GM21367 (cell line): Measurements from ENCODE around the gene PLD1.
"Not testable (repeated sequence)": the region's sequence is repeated elsewhere in the genome, so short reads cannot be mapped to it uniquely, and the experiment has no call there.

Source experiments
- ATAC-seq: cut with Tn5 transposase; IDR thresholded peaks from one replicate; pipeline ENCODE4 v1.9.1; 2021; ENCODE audit not compliant: unreplicated experiment

The PLD1 gene

DNA sequence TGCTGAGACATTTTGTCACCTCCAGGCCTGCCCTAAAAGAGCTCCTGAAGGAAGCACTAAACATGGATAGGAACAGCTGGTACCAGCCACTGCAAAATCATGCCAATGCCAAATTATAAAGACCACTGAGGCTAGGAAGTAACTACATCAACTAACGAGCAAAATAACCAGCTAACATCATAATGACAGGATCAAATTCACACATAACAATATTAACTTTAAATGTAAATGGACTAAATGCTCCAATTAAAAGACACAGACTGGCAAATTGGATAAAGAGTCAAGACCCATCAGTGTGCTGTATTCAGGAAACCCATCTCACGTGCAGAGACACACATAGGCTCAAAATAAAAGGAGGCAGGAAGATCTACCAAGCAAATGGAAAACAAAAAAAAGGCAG is 183.5 kb downstream of the PLD1 start:
- not testable (repeated sequence) for ATAC-seq

DNA sequence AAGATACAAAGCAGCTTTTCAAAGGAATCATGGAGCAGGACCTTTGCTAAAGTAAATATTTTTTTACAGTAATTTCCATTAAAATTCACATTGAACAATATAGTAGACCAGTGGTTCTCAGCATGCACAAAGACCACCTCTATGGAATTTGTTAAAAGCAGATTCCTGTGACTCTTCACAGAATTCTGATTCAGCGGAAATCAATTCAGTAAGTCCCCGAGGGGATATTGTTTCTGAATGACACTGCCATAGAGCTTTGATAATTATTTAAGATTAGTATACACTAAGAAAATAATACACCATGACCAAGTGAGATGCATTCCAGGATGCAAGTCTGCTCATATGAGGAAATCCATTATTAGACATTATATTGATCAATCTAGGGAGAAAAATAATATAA is 188.2 kb downstream of the PLD1 start:
- no peak for ATAC-seq

DNA sequence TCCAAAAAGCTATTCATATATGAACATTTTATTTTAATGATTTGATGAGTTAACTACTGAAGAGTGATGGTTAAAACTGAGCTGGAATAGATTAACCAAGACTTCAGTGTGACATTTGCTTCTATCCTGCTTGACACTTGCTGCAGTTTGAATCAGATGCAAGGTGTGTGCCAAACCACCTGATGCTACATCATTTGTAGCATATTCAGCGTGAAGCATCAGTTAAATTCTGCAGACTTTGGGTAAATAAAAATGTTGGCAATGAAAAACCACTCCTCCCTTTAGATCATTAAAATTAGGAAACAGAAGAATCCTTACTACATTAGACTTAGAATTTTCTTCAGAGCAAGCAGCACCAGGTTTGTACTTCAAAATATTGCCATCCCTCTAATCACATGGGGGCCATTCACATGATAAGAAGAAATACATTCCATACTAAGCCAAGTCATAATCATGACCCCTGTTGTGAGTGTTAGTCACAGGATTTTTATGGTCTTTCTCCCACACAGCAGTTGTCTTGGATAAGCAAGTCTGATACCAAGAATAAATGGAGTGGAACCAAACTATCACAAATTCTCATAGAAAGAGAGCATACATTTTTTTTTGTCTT is 189.4 kb downstream of the PLD1 start:
- no peak for ATAC-seq

DNA sequence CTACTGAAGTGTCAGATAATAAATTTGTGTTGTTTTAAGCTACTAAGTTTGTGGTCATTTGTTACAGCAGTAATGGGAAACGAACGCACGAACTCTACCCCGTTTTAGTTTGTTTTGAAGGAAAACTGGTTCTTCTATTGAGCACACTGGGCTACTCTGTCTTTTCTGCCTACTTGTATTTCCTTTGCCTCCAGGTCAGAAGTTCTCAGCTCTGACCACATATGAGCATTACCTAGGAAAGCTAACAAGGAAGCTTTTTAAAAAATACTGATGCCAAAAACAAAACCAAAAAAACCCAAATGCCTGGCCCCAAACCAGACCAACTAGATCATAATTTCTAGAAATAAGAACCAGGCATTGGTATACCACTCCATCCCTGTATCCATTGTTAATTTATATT is 193.5 kb downstream of the PLD1 start:
- no peak for ATAC-seq

DNA sequence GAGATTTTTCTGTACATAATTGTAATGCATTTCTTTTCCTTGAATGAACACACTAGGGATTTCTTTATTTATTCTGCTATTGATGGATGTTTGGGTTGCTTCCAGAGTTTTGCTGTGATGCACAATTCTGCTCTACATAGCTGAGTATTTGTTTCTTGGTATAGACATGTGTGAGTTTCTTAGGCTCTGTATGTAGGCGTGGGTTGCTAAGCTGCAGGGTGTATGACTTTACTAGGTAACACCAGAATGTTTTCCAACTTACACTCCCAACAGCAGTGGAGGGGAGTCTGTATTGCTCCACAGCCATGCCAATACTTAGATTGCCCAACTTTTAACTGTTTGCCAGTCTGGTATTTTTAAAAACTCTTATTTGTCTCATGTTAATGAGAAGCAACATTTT is 194.6 kb downstream of the PLD1 start:
- ATAC-seq = no peak

DNA sequence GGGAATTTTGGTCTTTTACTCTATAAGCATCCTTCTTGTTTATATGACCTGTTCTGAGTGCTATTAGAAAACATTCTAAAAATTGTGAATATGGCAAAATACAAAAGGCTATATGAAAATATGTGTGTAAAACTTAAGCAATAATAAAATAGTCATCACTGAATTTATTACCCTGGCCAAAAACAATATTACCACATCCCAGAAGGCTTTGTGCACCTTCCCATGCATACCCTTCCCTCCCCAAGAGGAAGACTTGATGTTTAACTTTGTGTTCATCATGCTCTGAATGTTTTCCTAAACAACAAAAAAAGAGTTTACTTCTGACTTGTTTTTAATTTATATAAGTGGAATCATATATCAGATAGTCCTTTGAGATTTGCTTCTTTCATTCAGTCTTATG is 195.0 kb downstream of the PLD1 start:
- ATAC-seq = no peak

DNA sequence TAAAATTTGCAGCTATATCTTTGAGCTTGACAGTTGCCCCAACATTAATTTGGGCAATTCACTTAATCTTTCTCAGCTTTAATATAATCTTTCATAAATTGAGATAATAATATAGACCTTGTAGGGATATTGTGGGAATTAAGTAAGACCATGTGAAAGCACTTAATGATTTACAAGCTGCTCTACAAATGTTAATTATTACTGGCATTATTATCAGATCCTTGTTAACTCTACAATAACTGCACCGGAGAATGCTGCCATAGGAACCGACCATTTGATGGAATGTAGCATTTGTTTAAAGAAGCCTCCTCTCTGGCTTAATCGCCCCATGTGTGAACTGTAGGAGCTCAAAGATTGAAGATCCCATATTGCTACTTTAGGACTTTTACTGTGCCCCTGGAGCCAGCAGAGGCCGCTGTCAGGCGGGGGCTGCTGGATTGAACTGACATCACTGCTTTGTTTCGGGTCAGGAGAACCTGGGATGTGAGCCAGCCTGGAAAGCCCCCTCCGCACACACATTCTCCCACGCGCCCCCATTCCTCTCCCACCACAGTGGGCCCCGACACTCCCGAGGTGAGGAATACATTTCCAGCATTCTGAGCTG is 195.9 kb downstream of the PLD1 start:
- no peak for ATAC-seq

DNA sequence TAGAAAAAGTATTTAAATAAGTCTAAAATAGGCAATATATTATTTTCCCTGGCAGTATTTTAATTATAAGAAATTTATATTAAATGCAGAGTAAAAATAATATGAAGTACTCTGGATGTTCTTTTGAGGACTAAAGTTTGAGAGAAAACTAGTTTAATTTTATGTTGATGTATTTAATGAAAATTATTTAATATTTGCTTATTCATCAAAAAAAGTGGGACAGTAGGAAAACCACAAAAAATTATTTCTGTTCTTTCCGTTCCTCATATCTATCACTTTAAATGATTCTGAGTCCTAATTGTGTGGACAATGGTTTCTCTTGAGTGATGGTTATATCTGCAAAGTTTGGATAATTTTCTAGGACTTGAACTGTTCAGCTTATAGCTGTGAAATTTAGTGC is 202.8 kb downstream of the PLD1 start:
- no peak for ATAC-seq

DNA sequence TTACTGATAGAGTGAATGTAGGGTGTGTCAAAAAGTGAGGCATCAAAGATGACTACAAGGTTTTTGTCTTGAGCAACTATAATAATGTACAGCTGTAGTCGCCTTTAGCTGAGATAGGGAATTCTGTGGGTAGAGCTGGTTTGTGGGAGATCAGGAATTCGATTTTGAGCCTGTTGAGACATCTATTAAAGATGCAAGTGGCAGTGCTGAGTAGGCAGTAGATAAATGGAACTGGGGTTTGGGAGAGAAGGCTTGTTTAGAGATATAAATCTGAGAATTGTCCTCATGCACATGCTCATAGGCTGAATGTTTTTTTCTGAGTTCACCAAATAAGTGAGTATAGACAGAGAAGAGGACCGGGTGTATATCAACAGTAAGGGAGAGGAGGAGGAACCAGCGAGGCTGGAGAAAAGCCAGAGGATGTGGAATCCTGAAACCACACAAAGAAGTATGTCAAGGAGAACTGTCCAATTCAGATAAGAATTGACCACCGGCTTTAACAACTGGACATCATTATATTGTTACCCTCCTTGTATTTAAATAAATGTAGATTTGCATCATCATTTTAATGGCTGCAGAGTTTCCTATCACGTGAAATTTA is 204.0 kb downstream of the PLD1 start:
- ATAC-seq = no peak

DNA sequence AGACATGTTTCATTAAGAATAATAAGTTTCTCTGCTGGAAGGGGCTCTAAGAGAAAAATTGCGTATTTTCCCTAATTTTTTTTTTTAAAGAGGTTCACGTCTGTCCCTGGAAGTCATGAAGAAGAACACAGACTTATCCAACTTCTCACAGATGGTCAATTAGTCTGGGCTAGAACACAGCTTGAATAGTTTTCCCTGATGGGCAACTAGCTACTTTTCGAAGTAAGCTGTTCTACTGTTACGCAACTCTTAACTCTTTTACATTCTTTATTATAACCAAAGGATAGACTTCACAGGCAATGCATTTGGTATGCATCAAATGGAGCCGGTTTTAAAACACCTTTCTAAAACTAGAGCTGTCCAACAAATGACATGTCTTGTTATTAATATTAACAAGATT is 205.9 kb downstream of the PLD1 start:
- ATAC-seq = no peak

DNA sequence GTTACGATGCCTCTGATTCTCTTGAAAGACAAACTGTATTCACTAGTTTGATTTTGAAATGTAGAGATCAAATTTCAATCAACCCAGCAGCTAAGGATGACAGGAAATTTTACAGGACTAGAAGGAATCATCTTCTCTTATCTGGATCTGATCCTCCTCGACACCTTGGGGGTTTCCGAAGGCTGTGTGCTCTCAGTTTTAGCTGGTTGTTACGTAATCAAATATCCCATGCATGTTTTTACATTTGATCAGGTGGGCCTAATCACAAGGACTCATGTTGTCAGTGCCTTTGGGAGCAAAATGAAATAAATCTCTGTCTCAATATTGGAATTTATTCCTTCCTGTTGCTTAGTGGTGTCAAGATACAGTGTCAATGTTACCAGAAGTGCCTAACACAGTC is 208.2 kb downstream of the PLD1 start:
- ATAC-seq = no peak

DNA sequence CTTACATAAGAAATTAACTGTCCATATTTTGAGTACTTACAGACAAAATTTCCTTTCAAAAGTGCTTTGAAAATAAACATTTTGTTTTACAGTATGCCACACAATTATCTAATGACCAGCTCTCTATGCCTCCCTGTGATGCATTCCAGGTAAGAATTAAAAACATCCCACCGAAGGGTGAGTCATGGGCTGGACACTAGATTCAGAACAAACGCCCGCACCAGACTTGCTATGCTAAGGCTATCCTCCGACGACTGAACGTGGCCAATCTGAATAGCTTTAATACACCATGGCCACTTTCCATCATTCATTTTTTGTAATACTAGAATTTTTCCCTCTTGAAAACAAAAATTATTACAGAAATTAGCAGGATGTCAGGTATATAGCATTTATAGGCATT is 210.3 kb downstream of the PLD1 start:
- ATAC-seq = no peak

DNA sequence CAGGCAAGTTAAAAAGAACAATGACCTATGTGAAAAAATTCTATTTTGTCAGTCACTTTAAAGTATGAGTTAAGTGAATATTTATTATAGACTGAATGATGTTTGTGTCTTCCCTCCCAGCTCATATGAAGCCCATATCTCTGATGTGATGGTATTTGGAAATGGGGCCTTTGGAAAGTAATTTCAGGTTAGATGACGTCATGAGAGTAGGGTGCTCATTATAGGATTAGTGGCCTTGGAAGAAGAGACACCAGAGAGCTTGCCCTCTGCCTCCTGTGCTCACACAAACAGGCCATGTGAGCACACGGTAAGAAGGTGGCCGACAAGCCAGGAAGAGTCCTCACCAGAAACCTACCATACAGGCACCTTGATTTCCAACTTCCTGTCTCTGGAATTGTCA is 211.3 kb downstream of the PLD1 start:
- no peak for ATAC-seq

DNA sequence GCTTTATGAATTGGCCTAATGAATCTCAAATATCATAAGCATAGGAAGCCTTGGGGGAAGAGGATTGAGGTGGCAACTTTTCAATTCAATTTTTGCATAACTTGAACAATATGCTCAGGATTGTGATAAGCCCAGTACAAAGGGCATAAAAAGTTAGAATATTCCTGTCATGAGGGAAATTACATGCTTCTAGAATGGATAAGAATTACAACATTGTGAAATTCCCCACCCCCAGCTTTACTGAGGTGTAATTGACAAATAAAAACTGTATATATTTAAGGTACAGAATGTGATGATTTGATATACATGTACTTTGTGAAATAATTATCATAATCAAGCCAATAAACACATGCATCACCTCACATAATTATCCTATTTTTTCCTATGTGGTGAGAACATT is 217.5 kb downstream of the PLD1 start:
- ATAC-seq = no peak

DNA sequence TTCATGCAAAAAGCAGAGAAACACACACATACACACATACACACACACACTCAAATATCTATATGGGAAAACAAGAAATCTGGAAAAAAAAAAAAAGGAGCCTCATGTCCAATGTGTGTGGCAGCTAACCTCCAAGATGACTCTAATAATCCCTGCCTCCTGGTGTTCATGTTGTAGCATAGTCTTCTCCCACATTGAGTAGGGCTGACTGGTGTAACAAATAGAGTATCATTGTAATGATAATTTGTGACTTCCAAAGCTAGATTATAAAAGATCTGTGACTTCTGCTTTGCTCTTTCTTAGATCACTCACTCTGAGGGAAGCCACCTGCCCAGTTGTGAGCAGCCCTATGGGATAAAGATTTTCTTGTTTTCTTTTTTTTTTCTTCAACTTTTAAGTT is 219.2 kb downstream of the PLD1 start:
- ATAC-seq = no peak

DNA sequence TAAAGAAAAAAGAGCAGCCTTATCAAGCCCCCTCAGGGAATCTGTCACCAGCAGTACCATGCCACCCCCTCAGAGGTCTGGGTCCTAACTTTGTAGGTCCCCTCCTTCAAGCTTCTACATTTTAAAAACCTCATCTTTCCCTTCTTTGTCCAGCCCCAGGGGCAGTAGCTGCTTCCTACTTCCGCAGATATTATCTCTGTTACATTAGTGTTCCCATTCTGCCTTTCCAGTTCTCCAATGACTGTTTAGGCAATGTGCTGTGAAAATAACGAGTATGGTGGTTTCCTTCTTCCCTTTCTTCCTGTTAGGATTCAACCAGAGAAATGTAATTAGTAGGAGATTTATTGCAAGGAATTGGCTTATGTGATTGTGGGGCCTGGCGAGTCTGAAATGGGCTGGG is 224.0 kb downstream of the PLD1 start:
- no peak for ATAC-seq

DNA sequence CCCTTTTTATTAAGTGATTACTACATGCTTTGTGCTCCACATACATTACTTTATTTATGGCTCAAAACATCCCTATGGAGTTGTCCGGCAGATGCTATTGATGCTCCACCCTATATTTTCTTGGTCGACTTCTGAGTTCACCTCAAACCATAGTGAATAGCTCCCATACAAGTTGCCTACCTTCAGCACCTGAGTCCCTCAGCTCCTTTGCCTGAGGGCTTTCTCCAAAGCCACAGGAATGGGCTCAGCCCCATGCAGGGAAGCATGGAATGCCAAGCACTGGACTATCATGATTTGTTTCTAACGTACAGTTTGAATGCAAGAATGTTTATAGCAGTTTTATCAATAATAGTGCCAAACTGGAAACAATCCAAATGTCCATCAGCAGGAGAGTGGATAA is 225.2 kb downstream of the PLD1 start:
- ATAC-seq = no peak

DNA sequence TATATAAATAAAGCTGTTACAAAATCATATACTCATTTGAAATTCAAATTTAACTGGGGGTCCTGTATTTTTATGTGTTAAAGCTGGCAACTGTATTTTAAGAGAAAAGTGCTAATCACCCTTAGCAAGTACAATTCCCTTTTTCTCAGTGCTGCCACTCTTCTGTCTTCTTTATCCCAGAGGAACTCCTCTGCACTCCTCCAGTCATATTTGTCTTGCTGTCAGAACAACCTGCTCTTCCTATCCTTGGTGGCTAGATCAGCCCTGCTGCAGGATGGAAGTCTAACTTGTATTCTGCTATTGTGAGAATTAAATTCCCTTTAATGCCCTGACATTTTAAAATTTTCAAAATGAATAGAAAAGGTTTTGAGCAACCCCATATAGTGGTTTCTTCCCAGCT is 226.2 kb downstream of the PLD1 start:
- ATAC-seq = no peak

DNA sequence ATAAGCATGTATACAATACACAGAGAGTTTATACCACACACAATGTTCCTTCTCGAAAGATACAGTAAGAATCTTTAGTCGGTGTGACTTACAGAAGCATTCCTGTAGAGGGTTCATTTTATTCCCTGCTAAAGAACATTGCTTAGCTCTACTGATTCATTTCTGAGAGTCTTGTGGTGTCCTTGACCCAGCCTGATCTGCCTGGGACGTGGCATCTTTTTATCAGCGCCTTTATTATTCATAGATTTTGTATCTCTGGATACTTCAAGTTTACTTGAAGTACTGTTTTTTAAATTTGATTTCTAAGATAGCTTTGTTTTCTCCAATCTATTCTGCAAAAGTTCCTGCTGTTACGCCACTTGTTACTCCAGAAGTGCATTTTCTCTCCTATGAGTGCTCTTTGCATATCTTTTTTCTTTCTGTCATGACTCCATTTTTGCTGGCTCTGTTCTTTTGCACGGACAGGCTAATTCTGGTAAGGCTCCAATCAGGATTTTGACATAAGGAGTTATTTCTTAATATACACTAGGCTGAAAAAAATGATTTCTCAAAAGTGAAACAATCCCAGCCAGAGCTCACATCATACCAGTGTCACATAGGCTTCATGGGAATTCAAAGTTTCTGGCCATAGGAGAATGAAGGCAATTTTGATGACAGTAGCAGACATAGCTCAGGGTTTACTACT is 235.6 kb downstream of the PLD1 start:
- no peak for ATAC-seq

DNA sequence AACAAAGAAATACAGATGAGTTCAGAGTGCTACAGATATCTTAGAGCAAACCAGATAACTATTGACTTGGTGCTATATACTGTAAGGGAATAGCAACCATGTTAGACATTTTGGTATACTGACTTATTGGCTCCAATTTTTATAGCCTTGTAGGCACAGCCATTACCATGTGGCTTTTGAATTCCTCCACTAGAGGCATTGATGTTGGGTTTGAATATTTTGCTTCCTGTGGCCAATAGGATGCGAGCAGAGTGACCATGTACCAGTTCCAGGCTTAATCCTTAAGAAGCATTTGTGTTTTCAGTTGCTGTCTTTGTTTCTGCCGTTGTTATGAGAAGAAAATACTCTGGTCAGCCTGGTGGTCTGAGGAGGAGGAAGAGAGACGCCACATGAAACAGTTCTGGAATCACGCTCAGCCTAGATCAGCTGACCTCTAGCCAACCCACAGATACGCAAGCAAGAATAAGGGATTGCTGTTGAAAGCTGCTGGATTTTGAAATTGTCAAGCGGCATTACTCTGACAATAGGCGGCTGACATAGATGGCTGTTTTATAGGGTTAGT is 240.6 kb downstream of the PLD1 start:
- ATAC-seq = no peak

DNA sequence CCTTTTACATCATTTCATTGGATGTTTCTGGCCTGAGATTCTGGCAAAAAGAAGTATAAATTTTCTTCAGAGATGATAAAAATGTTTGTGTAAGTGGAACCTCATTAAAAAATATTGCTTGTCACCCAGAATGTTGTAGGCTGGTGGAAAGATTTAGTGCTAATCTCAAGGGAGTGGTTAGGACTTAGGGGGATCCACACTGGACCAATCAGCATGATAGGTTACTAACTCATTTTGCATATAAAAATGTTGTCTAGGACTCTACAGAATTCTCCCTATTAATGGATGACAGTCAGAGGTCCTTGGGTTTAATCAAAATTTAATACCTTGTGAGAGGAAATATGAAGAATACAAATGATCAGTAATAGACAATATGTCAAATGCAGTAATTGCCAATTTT is 241.5 kb downstream of the PLD1 start:
- no peak for ATAC-seq

DNA sequence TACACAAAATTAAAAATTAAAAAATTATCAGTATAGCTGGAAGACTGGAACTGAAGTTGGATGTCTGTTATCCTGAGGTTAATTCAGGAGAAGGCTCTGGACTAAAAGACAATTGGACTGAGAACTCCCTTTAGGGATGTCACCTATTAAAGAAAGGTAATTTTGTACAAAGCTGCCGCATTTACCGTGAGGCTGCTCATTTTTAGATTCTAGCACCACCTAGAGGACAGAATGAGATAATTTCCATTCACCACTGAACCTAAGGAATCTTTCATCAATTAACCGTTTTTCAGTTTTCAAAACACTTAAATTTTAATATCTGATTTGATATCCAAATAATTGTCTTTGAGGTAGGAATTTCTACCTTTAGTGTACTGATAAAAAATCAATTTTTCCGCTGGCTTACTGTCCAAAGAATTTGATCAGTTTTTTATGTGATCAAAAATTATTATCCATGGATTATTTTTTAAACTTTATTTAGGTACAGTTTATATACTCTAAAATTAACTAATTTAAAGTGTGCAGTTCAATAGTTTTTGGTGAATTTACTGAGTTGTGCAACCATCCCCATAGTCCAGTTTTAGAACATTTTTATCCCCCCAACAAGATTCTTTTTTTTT is 243.4 kb downstream of the PLD1 start:
- ATAC-seq = no peak
